ENCODE measurements around the gene RAPGEF2. TPM values are rescaled to one million over a fixed set of nuclear protein-coding genes. Genes with fewer than 3 reads are reported as not detected.

RAPGEF2 gene
- total and polyA plus RNA-seq, 2 experiments from 2014 or later = 10.2 to 63.1 TPM

DNA sequence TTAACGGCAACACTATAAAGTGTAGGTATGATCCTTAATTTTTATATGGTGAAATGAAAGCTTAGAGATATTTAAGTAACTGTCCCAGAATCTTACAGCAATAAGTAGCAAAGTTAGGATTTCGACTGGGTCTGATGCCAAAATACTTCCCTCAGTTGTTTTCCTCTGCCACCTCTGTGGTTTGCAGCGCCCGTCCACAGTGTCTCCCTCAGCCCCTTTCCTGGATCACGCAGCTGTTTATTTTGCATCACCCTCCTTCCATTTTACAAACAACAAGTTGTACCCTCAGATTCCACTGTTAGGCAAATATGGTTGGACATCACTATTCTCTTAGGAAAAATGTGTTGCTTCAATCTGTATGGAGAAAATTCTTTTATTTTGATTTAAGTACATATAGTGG lies 56.1 kb downstream of the RAPGEF2 start (continued):
- TF ChIP-seq, protein P1, sequence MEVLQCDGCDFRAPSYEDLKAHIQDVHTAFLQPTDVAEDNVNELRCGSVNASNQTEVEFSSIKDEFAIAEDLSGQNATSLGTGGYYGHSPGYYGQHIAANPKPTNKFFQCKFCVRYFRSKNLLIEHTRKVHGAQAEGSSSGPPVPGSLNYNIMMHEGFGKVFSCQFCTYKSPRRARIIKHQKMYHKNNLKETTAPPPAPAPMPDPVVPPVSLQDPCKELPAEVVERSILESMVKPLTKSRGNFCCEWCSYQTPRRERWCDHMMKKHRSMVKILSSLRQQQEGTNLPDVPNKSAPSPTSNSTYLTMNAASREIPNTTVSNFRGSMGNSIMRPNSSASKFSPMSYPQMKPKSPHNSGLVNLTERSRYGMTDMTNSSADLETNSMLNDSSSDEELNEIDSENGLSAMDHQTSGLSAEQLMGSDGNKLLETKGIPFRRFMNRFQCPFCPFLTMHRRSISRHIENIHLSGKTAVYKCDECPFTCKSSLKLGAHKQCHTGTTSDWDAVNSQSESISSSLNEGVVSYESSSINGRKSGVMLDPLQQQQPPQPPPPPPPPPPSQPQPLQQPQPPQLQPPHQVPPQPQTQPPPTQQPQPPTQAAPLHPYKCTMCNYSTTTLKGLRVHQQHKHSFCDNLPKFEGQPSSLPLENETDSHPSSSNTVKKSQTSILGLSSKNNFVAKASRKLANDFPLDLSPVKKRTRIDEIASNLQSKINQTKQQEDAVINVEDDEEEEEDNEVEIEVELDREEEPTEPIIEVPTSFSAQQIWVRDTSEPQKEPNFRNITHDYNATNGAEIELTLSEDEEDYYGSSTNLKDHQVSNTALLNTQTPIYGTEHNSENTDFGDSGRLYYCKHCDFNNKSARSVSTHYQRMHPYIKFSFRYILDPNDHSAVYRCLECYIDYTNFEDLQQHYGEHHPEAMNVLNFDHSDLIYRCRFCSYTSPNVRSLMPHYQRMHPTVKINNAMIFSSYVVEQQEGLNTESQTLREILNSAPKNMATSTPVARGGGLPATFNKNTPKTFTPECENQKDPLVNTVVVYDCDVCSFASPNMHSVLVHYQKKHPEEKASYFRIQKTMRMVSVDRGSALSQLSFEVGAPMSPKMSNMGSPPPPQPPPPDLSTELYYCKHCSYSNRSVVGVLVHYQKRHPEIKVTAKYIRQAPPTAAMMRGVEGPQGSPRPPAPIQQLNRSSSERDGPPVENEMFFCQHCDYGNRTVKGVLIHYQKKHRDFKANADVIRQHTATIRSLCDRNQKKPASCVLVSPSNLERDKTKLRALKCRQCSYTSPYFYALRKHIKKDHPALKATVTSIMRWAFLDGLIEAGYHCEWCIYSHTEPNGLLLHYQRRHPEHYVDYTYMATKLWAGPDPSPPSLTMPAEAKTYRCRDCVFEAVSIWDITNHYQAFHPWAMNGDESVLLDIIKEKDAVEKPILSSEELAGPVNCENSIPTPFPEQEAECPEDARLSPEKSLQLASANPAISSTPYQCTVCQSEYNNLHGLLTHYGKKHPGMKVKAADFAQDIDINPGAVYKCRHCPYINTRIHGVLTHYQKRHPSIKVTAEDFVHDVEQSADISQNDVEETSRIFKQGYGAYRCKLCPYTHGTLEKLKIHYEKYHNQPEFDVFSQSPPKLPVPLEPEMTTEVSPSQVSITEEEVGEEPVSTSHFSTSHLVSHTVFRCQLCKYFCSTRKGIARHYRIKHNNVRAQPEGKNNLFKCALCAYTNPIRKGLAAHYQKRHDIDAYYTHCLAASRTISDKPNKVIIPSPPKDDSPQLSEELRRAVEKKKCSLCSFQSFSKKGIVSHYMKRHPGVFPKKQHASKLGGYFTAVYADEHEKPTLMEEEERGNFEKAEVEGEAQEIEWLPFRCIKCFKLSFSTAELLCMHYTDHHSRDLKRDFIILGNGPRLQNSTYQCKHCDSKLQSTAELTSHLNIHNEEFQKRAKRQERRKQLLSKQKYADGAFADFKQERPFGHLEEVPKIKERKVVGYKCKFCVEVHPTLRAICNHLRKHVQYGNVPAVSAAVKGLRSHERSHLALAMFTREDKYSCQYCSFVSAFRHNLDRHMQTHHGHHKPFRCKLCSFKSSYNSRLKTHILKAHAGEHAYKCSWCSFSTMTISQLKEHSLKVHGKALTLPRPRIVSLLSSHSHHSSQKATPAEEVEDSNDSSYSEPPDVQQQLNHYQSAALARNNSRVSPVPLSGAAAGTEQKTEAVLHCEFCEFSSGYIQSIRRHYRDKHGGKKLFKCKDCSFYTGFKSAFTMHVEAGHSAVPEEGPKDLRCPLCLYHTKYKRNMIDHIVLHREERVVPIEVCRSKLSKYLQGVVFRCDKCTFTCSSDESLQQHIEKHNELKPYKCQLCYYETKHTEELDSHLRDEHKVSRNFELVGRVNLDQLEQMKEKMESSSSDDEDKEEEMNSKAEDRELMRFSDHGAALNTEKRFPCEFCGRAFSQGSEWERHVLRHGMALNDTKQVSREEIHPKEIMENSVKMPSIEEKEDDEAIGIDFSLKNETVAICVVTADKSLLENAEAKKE (CRISPR knock-in tag; IDR thresholded peaks at IDR 0.05) = no peak
- no peak for TF ChIP-seq CREB1 (CRISPR knock-in tag; IDR thresholded peaks at IDR 0.05; ENCODE audit: low read depth)

- Mint-ChIP-seq H3K9me3 (no peaks in the 10 kb centered on the region), H3K4me1 (peaks cover 48% of the 10 kb centered on the region), H3K27ac (no peak overlapping the region), H3K27me3 (ENCODE audit: insufficient read depth, low read depth, poor library complexity) (no peaks in the 10 kb centered on the region), H3K36me3 (ENCODE audit: low read depth) (no peaks in the 10 kb centered on the region), H3K4me3 (no peak overlapping the region)
- no peaks in the 10 kb centered on the region for H3K36me3 ChIP-seq (ENCODE audit: insufficient read depth)
- no peak for DNase-seq (ENCODE audit: low spot score)
- no peak overlapping the region for H3K27ac ChIP-seq (ENCODE audit: low read depth)
- H3K9me2 ChIP-seq (ENCODE audit: insufficient read depth) = no peaks in the 10 kb centered on the region
- peaks cover 43% of the 10 kb centered on the region for H3K4me1 ChIP-seq (ENCODE audit: insufficient read depth)
- no peaks in the 10 kb centered on the region for H3F3A ChIP-seq (replicated peaks; ENCODE audit: low read depth)
- no peak for ATAC-seq
- no peak overlapping the region for H2AFZ ChIP-seq
- no peaks in the 10 kb centered on the region for H3K27me3 ChIP-seq (ENCODE audit: insufficient read depth)
- no peak overlapping the region for H3K4me3 ChIP-seq
- no peaks in the 10 kb centered on the region; the same call in 1 of the 2 replicates for H4K20me1 ChIP-seq (replicated peaks; ENCODE audit: insufficient read depth)
- peaks cover 97% of the 10 kb centered on the region for H3K79me2 ChIP-seq (replicated peaks; ENCODE audit: insufficient read depth)
- H3K4me2 ChIP-seq = no peak overlapping the region
- no peak for TF ChIP-seq EZH2 (IDR thresholded peaks at IDR 0.05; ENCODE audit: low read depth, unreplicated experiment)
- no peak for TF ChIP-seq ZNF114 (CRISPR knock-in tag; IDR thresholded peaks at IDR 0.05)
- TF ChIP-seq JUNB (IDR thresholded peaks at IDR 0.05; ENCODE audit: unreplicated experiment) = no peak
- TF ChIP-seq, protein P1 (CRISPR knock-in tag; IDR thresholded peaks at IDR 0.05) = no peak
- no peak for TF ChIP-seq ZNF331 (CRISPR knock-in tag; IDR thresholded peaks at IDR 0.05; ENCODE audit: low read depth)
- no peak for TF ChIP-seq STAT1 (IDR thresholded peaks at IDR 0.05; ENCODE audit: unreplicated experiment)
- no peak for TF ChIP-seq CTCF (conservative IDR thresholded peaks at IDR 0.05; ENCODE audit: low read depth in 2 of 2)
Observed at GRCh38 chr4:159159611-159160010, 56.7 kb downstream of the RAPGEF2 start.
